Gastrocnemius medialis (tissue), 4 donors: ENCODE measurements around the gene HIPK2. TPM values are rescaled to one million over a fixed set of nuclear protein-coding genes. Genes with fewer than 3 reads are reported as not detected.

ENCODE experiments used
- ATAC-seq, 2 donors: fragments of 150-250 bp; one replicate each; pipeline ENCODE4 v1.9.1; 2016
- DNase-seq, 2 donors: peaks; one replicate each; pipeline ENCODE4 v3.0.0-alpha.2; 2019
- H3K27ac ChIP-seq, 4 donors: fragments of 200-600 bp; sonication (generic); 1 replicate in 1 of 4; 2 replicates in 3 of 4; pipeline ENCODE4 v1.5.1; 2016 to 2018; ENCODE audit warnings: mild to moderate bottlenecking in 2 of 4, moderate library complexity in 1 of 4
- H3K27me3 ChIP-seq, 3 donors: fragments of 200-600 bp; sonication (generic) in 2 of 3; 1 replicate in 1 of 3; 2 replicates in 2 of 3; pipeline versions ENCODE4 v1.5.1 to v1.6.0; 2016 to 2019; ENCODE audit warnings: mild to moderate bottlenecking in 1 of 3, moderate library complexity in 1 of 3
- H3K36me3 ChIP-seq, 2 donors: fragments of 200-600 bp; sonication (generic) in 1 of 2; one replicate each; pipeline ENCODE4 v1.5.1; 2017 to 2018
- H3K4me1 ChIP-seq, 2 donors: fragments of 200-600 bp; sonication (generic) in 1 of 2; one replicate each; pipeline ENCODE4 v1.5.1; 2016 to 2017; ENCODE audit warnings: mild to moderate bottlenecking in 2 of 2
- H3K4me3 ChIP-seq, 4 donors: fragments of 200-600 bp; sonication (generic) in 3 of 4; 1 replicate in 1 of 4; 2 replicates in 3 of 4; pipeline ENCODE4 v1.5.1; 2016 to 2019; ENCODE audit warnings: mild to moderate bottlenecking in 2 of 4
- H3K9me3 ChIP-seq, 3 donors: fragments of 200-600 bp; sonication (generic) in 2 of 3; 1 replicate in 1 of 3; 2 replicates in 2 of 3; pipeline ENCODE4 v1.5.1; 2016 to 2019
- CTCF ChIP-seq, 5 experiments: fragments of 450-650 bp in 3 of 5; fragments of 200-600 bp in 2 of 5; sonication (generic) in 2 of 5; IDR thresholded peaks in 4 of 5; conservative IDR thresholded peaks in 1 of 5; 1 replicate in 4 of 5; 2 replicates in 1 of 5; pipeline ENCODE4 v1.5.1; 2016 to 2019; ENCODE audit warnings: antibody characterized with exemption in 5 of 5, mild to moderate bottlenecking in 3 of 5, moderate library complexity in 3 of 5
- POLR2A ChIP-seq, 2 donors: fragments of 450-650 bp; IDR thresholded peaks; one replicate each; pipeline ENCODE4 v1.6.1; 2017; ENCODE audit warnings: antibody characterized with exemption in 2 of 2, mild to moderate bottlenecking in 2 of 2, moderate library complexity in 2 of 2
- in situ Hi-C, 4 donors: fragments of 200-750 bp; cut with MboI; loops; one replicate each; pipeline versions ENCODE4 v1.15.0 to v1.8.0; 2017; ENCODE audit warnings: low sequenced_read_pairs in 4 of 4
- intact Hi-C: fragments of 100-400 bp; cut with DNase I; formaldehyde crosslinking; loops from one replicate; pipeline ENCODE4 v1.15.1; 2023; ENCODE audit warnings: low total_unique reads
- total RNA-seq, 4 donors: library from RNA; depleted of rRNA; stranded (reverse); fragments of >200 nt; gene quantifications; one replicate each; pipeline versions ENCODE4 v1.1.0 to v1.2.3, GENCODE V29; 2016

HIPK2 gene
- total RNA-seq, 4 donors from 2014 or later = 30.5 to 77.4 (median 58.9) TPM

- TF ChIP-seq POLR2A (IDR thresholded peaks at IDR 0.05) (no peak), CTCF (IDR thresholded peaks at IDR 0.05 in 4 of 5, conservative IDR thresholded peaks at IDR 0.05 in 1 of 5) (no peak)
- intact Hi-C loops = no loop called here
- H3K36me3 ChIP-seq = no peaks in the 10 kb centered on the region
- in situ Hi-C loops = no loop called here
- H3K27me3 ChIP-seq = no peaks in the 10 kb centered on the region
- no peak overlapping the region for H3K27ac ChIP-seq
- no peaks in the 10 kb centered on the region for H3K9me3 ChIP-seq
- H3K4me3 ChIP-seq = no peak overlapping the region
- DNase-seq (no peak), ATAC-seq (no peak)
- H3K4me1 ChIP-seq = no peaks in the 10 kb centered on the region
Observed at GRCh38 chr7:139534096-139534495, 243.7 kb downstream of the HIPK2 start.

- no peaks in the 10 kb centered on the region for H3K9me3 ChIP-seq
- no peaks in the 10 kb centered on the region for H3K36me3 ChIP-seq
- in situ Hi-C loops (no loop called here), intact Hi-C loops (no loop called here)
- TF ChIP-seq CTCF (IDR thresholded peaks at IDR 0.05 in 4 of 5, conservative IDR thresholded peaks at IDR 0.05 in 1 of 5) (no peak), POLR2A (IDR thresholded peaks at IDR 0.05) (no peak)
- no peak overlapping the region for H3K4me3 ChIP-seq
- H3K27ac ChIP-seq = no peak overlapping the region
- no peaks in the 10 kb centered on the region for H3K4me1 ChIP-seq
- H3K27me3 ChIP-seq = no peaks in the 10 kb centered on the region
- ATAC-seq (no peak), DNase-seq (no peak)
Observed at GRCh38 chr7:139532636-139533155, 245.1 kb downstream of the HIPK2 start.

- Histone ChIP-seq H3K27ac (no peak overlapping the region), H3K4me3 (no peak overlapping the region), H3K4me1 (no peaks in the 10 kb centered on the region), H3K27me3 (no peaks in the 10 kb centered on the region), H3K9me3 (no peaks in the 10 kb centered on the region), H3K36me3 (no peaks in the 10 kb centered on the region)
- TF ChIP-seq CTCF (IDR thresholded peaks at IDR 0.05 in 4 of 5, conservative IDR thresholded peaks at IDR 0.05 in 1 of 5) = no peak
- TF ChIP-seq POLR2A (IDR thresholded peaks at IDR 0.05) = no peak
- intact Hi-C loops (no loop called here), in situ Hi-C loops (no loop called here)
- DNase-seq = no peak
- ATAC-seq = no peak
Observed at GRCh38 chr7:139531094-139531493, 246.7 kb downstream of the HIPK2 start.

- H3K27ac ChIP-seq = no peak overlapping the region
- intact Hi-C loops = no loop called here
- no peak for TF ChIP-seq CTCF (IDR thresholded peaks at IDR 0.05 in 4 of 5, conservative IDR thresholded peaks at IDR 0.05 in 1 of 5)
- TF ChIP-seq POLR2A (IDR thresholded peaks at IDR 0.05) = no peak
- H3K9me3 ChIP-seq = no peaks in the 10 kb centered on the region
- no peak for DNase-seq
- no peak overlapping the region for H3K4me3 ChIP-seq
- no peaks in the 10 kb centered on the region for H3K4me1 ChIP-seq
- H3K27me3 ChIP-seq = peaks cover 9 to 14% (median 11%) of the 10 kb centered on the region in 3 donors
- no peak for ATAC-seq
- H3K36me3 ChIP-seq = no peaks in the 10 kb centered on the region
- in situ Hi-C loops = no loop called here
Observed at GRCh38 chr7:139526578-139527544, 250.9 kb downstream of the HIPK2 start.
